ENCODE measurements around the gene PPP1R3G. TPM values are rescaled to one million over a fixed set of nuclear protein-coding genes. Genes with fewer than 3 reads are reported as not detected.

Gene PPP1R3G
- total RNA-seq: 1.3 and 2.6 TPM in 2 replicates

DNA sequence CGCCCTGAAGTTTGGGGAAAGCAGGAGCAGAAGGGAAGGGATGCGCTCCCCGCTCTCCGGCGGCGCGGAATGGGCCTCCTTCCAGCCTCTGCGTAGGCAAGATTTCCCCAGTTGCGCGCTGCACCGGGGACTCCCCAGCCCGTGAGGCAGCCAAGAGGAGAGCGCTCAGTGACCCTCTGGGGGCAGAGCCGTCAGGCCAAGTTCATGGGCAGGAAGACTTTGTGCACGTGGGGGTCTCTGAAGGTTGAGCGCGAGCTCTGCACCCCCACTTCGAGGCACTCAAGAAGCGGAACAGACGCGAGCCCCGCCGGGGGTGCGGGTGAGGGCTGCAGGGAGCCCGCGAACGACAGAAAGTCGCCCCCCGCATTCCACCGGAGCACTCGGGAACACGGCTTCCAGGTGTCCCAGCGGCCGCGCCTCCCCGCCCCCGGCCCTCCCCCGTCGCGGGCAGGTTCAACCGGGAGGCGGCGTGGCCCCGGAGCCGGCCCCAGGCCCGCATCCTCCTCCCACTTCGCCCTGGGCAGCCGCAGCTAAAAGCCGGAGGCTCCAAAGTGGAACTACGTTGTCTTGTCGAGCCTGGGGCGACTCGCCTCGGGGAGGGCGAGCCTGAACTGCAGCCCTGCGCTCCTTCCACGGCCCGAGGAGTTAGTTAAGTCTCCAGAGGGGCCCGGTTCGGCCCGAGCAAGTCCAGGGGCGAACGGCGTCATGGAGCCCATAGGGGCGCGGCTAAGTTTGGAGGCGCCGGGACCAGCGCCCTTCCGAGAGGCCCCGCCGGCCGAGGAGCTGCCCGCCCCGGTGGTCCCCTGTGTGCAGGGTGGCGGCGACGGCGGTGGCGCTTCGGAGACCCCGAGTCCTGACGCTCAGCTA, at the start of gene PPP1R3G:
Gene PPP1R3G, plus strand, starts transcription at position 561 of the 867 bp plus-strand sequence. Its CDS starts 145 bp downstream, at position 706.
- peak; percentile 79 for DNase-seq (ENCODE audit: low read depth)
- H3K4me3 ChIP-seq (ENCODE audit: low read depth, low read length): peak within 1 kb of the TSS; percentile 67
- TF ChIP-seq CTCF (IDR thresholded peaks at IDR 0.05; ENCODE audit: insufficient read depth, low read depth, low read length): no peak

DNA sequence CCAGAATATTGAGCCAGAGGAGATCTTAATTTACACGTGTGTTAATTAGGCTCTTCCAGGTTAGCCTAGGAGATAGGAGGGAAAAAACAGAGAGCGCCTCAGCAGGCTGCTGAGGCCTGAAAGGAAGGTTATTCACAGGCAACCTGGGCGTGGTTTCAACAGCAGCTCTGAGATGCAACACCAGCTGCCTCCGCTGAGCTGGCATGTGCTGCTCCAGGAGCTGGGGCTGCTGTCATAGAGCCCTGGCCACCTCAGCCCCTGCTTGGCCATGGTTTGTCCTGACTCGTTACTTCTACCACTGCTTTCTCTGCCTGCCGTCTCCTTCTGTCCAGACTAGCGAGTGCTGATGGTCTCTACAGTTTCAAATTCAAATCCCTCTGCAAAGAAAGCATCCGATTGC, 48.9 kb upstream of the PPP1R3G start:
- peak; percentile 31 for DNase-seq (ENCODE audit: low read depth)
- no peak for TF ChIP-seq CTCF (IDR thresholded peaks at IDR 0.05; ENCODE audit: insufficient read depth, low read depth, low read length)
- H3K4me3 ChIP-seq (ENCODE audit: low read depth, low read length): no peak overlapping the region

- no peak for DNase-seq (ENCODE audit: low read depth)
- no peak for TF ChIP-seq CTCF (IDR thresholded peaks at IDR 0.05; ENCODE audit: insufficient read depth, low read depth, low read length)
- H3K4me3 ChIP-seq (ENCODE audit: low read depth, low read length): no peak overlapping the region
Observed at GRCh38 chr6:5041955-5042354, 43.2 kb upstream of the PPP1R3G start.

DNA sequence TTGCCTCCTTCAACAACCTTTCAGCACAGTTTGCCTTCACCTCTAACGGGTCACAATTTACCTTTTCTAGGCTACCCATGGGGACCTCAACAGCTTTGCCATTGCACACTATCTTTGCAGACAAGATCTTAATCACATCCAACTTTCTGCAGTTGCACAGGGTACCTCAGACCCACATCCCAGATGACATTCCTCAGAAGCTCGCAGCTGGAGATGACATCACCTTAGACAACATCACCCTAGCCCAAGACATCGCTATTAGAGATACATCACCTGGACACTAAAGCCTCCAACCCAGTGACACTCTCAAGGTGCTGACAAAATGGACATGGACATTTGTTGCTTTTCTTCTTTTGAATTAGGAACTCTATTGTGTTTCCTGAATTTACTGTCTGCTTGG, 42.7 kb upstream of the PPP1R3G start:
- no peak for DNase-seq (ENCODE audit: low read depth)
- H3K4me3 ChIP-seq (ENCODE audit: low read depth, low read length): no peak overlapping the region
- TF ChIP-seq CTCF (IDR thresholded peaks at IDR 0.05; ENCODE audit: insufficient read depth, low read depth, low read length): no peak

DNA sequence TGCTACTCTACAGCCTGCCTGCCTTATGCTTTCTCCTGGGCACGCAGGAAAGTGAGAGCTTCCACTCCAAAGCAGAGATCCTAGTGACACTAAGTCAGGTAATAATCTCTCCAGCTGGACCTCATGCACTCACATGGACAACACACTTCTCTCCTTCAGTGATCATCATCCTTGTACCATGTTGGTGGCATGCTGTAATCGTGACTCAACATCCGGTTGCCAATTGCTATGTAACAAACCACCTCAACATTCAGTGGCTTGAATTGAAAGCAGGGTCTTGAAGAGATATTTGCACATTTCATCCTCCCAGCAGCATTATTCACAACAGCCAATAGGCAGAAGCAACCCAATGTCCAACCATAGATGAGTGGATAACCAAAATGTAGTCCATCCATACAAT, 40.3 kb upstream of the PPP1R3G start:
- no peak overlapping the region for H3K4me3 ChIP-seq (ENCODE audit: low read depth, low read length)

DNA sequence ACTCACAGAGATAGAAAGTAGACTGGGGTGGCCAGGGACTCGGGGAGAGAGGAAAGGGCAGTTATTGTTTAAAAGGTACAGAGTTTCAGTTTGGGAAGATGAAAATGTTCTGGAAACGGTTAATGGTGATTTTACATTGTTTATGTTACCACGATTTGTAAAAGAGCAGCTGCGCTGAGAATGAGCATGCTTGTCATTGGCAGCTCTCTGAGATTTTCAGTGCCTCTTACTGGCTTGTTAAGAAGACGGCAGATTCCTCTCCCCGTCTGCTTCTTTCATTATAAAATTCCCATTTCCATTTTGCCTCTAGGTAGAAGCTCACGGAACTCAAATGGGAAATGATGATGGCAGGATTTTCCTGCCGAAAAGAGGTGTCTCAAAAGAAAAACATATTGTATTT, 39.7 kb upstream of the PPP1R3G start:
- peak; percentile 33 for DNase-seq (ENCODE audit: low read depth)
- peak overlapping the region; percentile 6 for H3K4me3 ChIP-seq (ENCODE audit: low read depth, low read length)

More for the DNA sequence above, 40.3 kb upstream of the PPP1R3G start:
- no peak for DNase-seq (ENCODE audit: low read depth)
- no peak for TF ChIP-seq CTCF (IDR thresholded peaks at IDR 0.05; ENCODE audit: insufficient read depth, low read depth, low read length)

More for the DNA sequence above, 39.7 kb upstream of the PPP1R3G start:
- TF ChIP-seq CTCF (IDR thresholded peaks at IDR 0.05; ENCODE audit: insufficient read depth, low read depth, low read length): no peak
